ENCODE measurements around the gene SCN5A. TPM values are rescaled to one million over a fixed set of nuclear protein-coding genes. Genes with fewer than 3 reads are reported as not detected.

The SCN5A gene
- total RNA-seq, 1 experiment from 2014 or later = 4.7 TPM

GRCh38 chr3:38579141-38579540 is 70.3 kb downstream of the SCN5A start:
- intact Hi-C loops (cut with micrococcal nuclease; ENCODE audit: unreplicated experiment) = no loop called here
- H3K4me1 ChIP-seq (replicated peaks; ENCODE audit: insufficient read depth) = no peaks in the 10 kb centered on the region
- no peaks in the 10 kb centered on the region for H3K9me2 ChIP-seq (ENCODE audit: insufficient read depth)
- no peaks in the 10 kb centered on the region for H3K9me3 ChIP-seq (ENCODE audit: insufficient read depth, low read depth)
- H3K36me3 ChIP-seq (ENCODE audit: low read depth) = no peaks in the 10 kb centered on the region
- H2AFZ ChIP-seq = no peak overlapping the region
- H3K27me3 ChIP-seq (ENCODE audit: insufficient read depth, low read depth) = peaks cover 25% of the 10 kb centered on the region
- ChIA-PET CTCF (no interaction called here), POLR2A (ENCODE audit: unreplicated experiment) (no interaction called here)
- TF ChIP-seq CTCF (conservative IDR thresholded peaks at IDR 0.05) (no peak), EZH2 (IDR thresholded peaks at IDR 0.05; ENCODE audit: low read depth) (no peak)
- BruUV-seq (replicated peaks) = no TSS peak
- H3K27ac ChIP-seq = no peak overlapping the region
- H4K20me1 ChIP-seq (ENCODE audit: insufficient read depth) = no peaks in the 10 kb centered on the region
- no peak overlapping the region for H3K4me2 ChIP-seq
- peak in 1 of 2 experiments; percentile 3 for DNase-seq
- no peaks in the 10 kb centered on the region for H3F3A ChIP-seq (ENCODE audit: insufficient read depth, low read depth)
- H3K4me3 ChIP-seq = no peak overlapping the region
- no peaks in the 10 kb centered on the region for H3K79me2 ChIP-seq (ENCODE audit: low read depth)

GRCh38 chr3:38578551-38578950 is 70.9 kb downstream of the SCN5A start:
- Histone ChIP-seq H3K9me3 (ENCODE audit: insufficient read depth, low read depth) (no peaks in the 10 kb centered on the region), H3K4me2 (no peak overlapping the region), H3K27ac (no peak overlapping the region), H2AFZ (no peak overlapping the region), H3K9me2 (ENCODE audit: insufficient read depth) (no peaks in the 10 kb centered on the region), H3K79me2 (ENCODE audit: low read depth) (no peaks in the 10 kb centered on the region), H3F3A (ENCODE audit: insufficient read depth, low read depth) (no peaks in the 10 kb centered on the region), H3K36me3 (ENCODE audit: low read depth) (no peaks in the 10 kb centered on the region), H3K27me3 (ENCODE audit: insufficient read depth, low read depth) (peaks cover 21% of the 10 kb centered on the region), H3K4me3 (no peak overlapping the region), H4K20me1 (ENCODE audit: insufficient read depth) (no peaks in the 10 kb centered on the region), H3K4me1 (replicated peaks; ENCODE audit: insufficient read depth) (no peaks in the 10 kb centered on the region)
- POLR2A ChIA-PET (ENCODE audit: unreplicated experiment) = no interaction called here
- intact Hi-C loops (cut with micrococcal nuclease; ENCODE audit: unreplicated experiment) = no loop called here
- no peak for DNase-seq
- BruUV-seq (replicated peaks) = no TSS peak
- TF ChIP-seq EZH2 (IDR thresholded peaks at IDR 0.05; ENCODE audit: low read depth) (no peak), CTCF (conservative IDR thresholded peaks at IDR 0.05) (no peak)
- CTCF ChIA-PET = no interaction called here

GRCh38 chr3:38578081-38578475 is 71.4 kb downstream of the SCN5A start:
- no peaks in the 10 kb centered on the region for H4K20me1 ChIP-seq (ENCODE audit: insufficient read depth)
- H2AFZ ChIP-seq = no peak overlapping the region
- H3F3A ChIP-seq (ENCODE audit: insufficient read depth, low read depth) = no peaks in the 10 kb centered on the region
- intact Hi-C loops (cut with micrococcal nuclease; ENCODE audit: unreplicated experiment) = no loop called here
- ChIA-PET POLR2A (ENCODE audit: unreplicated experiment) (no interaction called here), CTCF (no interaction called here)
- H3K9me2 ChIP-seq (ENCODE audit: insufficient read depth) = no peaks in the 10 kb centered on the region
- TF ChIP-seq CTCF (conservative IDR thresholded peaks at IDR 0.05) (no peak), EZH2 (IDR thresholded peaks at IDR 0.05; ENCODE audit: low read depth) (no peak)
- no peaks in the 10 kb centered on the region for H3K79me2 ChIP-seq (ENCODE audit: low read depth)
- H3K27ac ChIP-seq = no peak overlapping the region
- no peak overlapping the region for H3K4me3 ChIP-seq
- no peak overlapping the region for H3K4me2 ChIP-seq
- H3K36me3 ChIP-seq (ENCODE audit: low read depth) = no peaks in the 10 kb centered on the region
- no TSS peak for BruUV-seq (replicated peaks)
- DNase-seq = no peak
- H3K27me3 ChIP-seq (ENCODE audit: insufficient read depth, low read depth) = peaks cover 23% of the 10 kb centered on the region
- H3K9me3 ChIP-seq (ENCODE audit: insufficient read depth, low read depth) = no peaks in the 10 kb centered on the region
- H3K4me1 ChIP-seq (replicated peaks; ENCODE audit: insufficient read depth) = no peaks in the 10 kb centered on the region

All from PC-9 (cell line).